PC-9 (cell line): Measurements from ENCODE around the gene TMEM44.

ENCODE experiments used
- CTCF ChIP-seq: fragments of 200-600 bp; sonication (generic); conservative IDR thresholded peaks from 2 replicates; pipeline ENCODE4 v1.6.1; 2017; ENCODE audit warnings: mixed run types, antibody characterized with exemption, mild to moderate bottlenecking, moderate library complexity
- EZH2 ChIP-seq: fragments of 200-600 bp; sonication (generic); IDR thresholded peaks from 2 replicates; pipeline ENCODE4 v1.8.0; 2017; ENCODE audit warnings: antibody characterized with exemption, low read depth

DNA sequence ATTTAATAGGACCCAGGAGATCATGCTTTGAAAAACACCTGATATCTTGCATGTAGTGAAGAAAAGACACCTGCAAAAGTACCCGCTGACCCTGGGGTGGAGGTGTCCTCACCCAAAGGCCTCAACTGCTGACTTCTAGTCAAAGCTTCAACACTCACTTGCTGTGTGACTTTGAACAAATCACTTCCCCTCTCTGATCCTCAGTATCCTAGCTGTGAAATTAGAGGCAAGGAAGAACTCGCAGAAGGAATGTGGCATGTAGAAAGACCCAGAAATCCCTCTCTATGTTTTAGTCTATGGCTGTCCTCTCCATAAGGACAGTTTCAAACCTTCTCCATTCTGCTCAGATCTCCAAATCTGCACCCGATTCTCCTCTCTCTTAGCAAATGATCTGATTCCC is 93.7 kb downstream of the TMEM44 start:
- TF ChIP-seq EZH2, result no peak
- no peak for TF ChIP-seq CTCF
